HepG2 (cell line): ENCODE data around the gene DIS3L2. TPM values are rescaled to one million over a fixed set of nuclear protein-coding genes. Genes with fewer than 3 reads are reported as not detected.

Experiments used
- DRAP1 ChIP-seq: IDR thresholded peaks from 2 replicates; pipeline ENCODE4 v1.6.1; 2016; ENCODE audit warnings: missing genetic modification reagents, missing compliant biosample characterization
- HNF4A ChIP-seq: sonication (generic); formaldehyde crosslinking; IDR thresholded peaks from 2 replicates; pipeline ENCODE4 v1.4.0; 2020; ENCODE audit warnings: missing genetic modification reagents
- MBD4 ChIP-seq: IDR thresholded peaks from 2 replicates; pipeline ENCODE4 v1.6.1; 2012; ENCODE audit warnings: low read length, inconsistent platforms, borderline replicate concordance
- POLR2AphosphoS5 ChIP-seq: IDR thresholded peaks from 2 replicates; pipeline ENCODE4 v1.6.1; 2012; ENCODE audit warnings: low read depth, low read length
- PREB ChIP-seq: sonication (generic); formaldehyde crosslinking; IDR thresholded peaks from 2 replicates; pipeline ENCODE4 v1.4.0; 2020; ENCODE audit warnings: missing genetic modification reagents
- REL ChIP-seq: sonication (generic); formaldehyde crosslinking; conservative IDR thresholded peaks from 2 replicates; pipeline ENCODE4 v1.8.0; 2022; ENCODE audit warnings: mild to moderate bottlenecking, missing genetic modification reagents, moderate library complexity
- SMC3 ChIP-seq: IDR thresholded peaks from 2 replicates; pipeline ENCODE4 v1.6.1; 2011; ENCODE audit warnings: low read length, improper control_type of control experiment
- SNAPC4 ChIP-seq: sonication (generic); formaldehyde crosslinking; IDR thresholded peaks from 2 replicates; pipeline ENCODE4 v1.4.0; 2020; ENCODE audit warnings: mild to moderate bottlenecking, missing genetic modification reagents
- SUZ12 ChIP-seq: fragments of 150-350 bp; IDR thresholded peaks from 2 replicates; pipeline ENCODE4 v1.6.1; 2014; ENCODE audit warnings: low read depth, low read length
- YY1 ChIP-seq: IDR thresholded peaks from 2 replicates; pipeline ENCODE4 v1.6.1; 2011; ENCODE audit warnings: low read length, low read depth, moderate library complexity, mild to moderate bottlenecking; ENCODE audit not compliant: insufficient read depth, insufficient replicate concordance
- ZBTB42 ChIP-seq: sonication (generic); formaldehyde crosslinking; IDR thresholded peaks from 2 replicates; pipeline ENCODE4 v1.5.0; 2020; ENCODE audit warnings: mild to moderate bottlenecking, missing genetic modification reagents
- ZNF17 ChIP-seq: sonication (generic); formaldehyde crosslinking; IDR thresholded peaks from 2 replicates; pipeline ENCODE4 v1.5.0; 2020; ENCODE audit warnings: mild to moderate bottlenecking, missing genetic modification reagents
- ZNF569 ChIP-seq: sonication (generic); formaldehyde crosslinking; IDR thresholded peaks from 2 replicates; pipeline ENCODE4 v1.5.0; 2020; ENCODE audit warnings: mild to moderate bottlenecking, missing genetic modification reagents, moderate library complexity, borderline replicate concordance
- ZNF598 ChIP-seq: sonication (generic); formaldehyde crosslinking; IDR thresholded peaks from 2 replicates; pipeline ENCODE4 v1.5.1; 2020; ENCODE audit warnings: mild to moderate bottlenecking, missing genetic modification reagents, borderline replicate concordance
- ZNF644 ChIP-seq: IDR thresholded peaks from 2 replicates; pipeline ENCODE4 v1.6.1; 2016; ENCODE audit warnings: low read depth
- ZNF687 ChIP-seq: sonication (generic); formaldehyde crosslinking; IDR thresholded peaks from 2 replicates; pipeline ENCODE4 v1.5.1; 2020; ENCODE audit warnings: mild to moderate bottlenecking, missing genetic modification reagents, moderate library complexity
- ZNF740 ChIP-seq: sonication (generic); formaldehyde crosslinking; IDR thresholded peaks from 2 replicates; pipeline ENCODE4 v1.4.0; 2020; ENCODE audit warnings: missing genetic modification reagents
- polyA plus RNA-seq, 8 experiments: library from polyadenylated mRNA; depleted of rRNA in 3 of 8; stranded (reverse) in 7 of 8; unstranded in 1 of 8; fragments of >200 nt; fragmentation: Illumina TruSeq in 4 of 8; extraction: Trizol in 4 of 8; gene quantifications; 2 replicates each; pipeline versions ENCODE4 v1.2.1 to v1.2.3, GENCODE V29; 2011 to 2016; ENCODE audit warnings: low read depth in 4 of 8, missing spikeins in 1 of 8, mixed read lengths in 1 of 8; ENCODE audit not compliant: insufficient read depth in 1 of 8
- total RNA-seq, 5 experiments: library from RNA; depleted of rRNA; stranded (reverse); fragments of >200 nt; fragmentation: Illumina TruSeq; extraction: Trizol; gene quantifications; 2 replicates each; pipeline ENCODE4 v1.2.3, GENCODE V29; 2016; ENCODE audit warnings: low read depth in 1 of 5

Gene DIS3L2
- total and polyA plus RNA-seq, 2 of the 13 experiments (the other 11 are each of a cell fraction or from before 2014, with no cell fraction given) = 7.0 to 23.9 TPM

GRCh38 chr2:231961349-231962166 is at the start of gene DIS3L2 (continued):
- TF ChIP-seq ZNF687 (CRISPR knock-in tag) = peak; percentile 99
- peak; percentile 75; the same call in 1 of the 2 replicates for TF ChIP-seq ZNF598 (CRISPR knock-in tag)
- TF ChIP-seq ZNF17 (CRISPR knock-in tag) = peak; percentile 89
- TF ChIP-seq SUZ12 = no peak
- TF ChIP-seq REL = 0 out of 2 replicates have a peak, but pooled peaks have one; percentile 46
- peak; percentile 21; the same call in 1 of the 2 replicates for TF ChIP-seq HNF4A (CRISPR knock-in tag)
- TF ChIP-seq SMC3 = no peak
- peak; percentile 49; the same call in 1 of the 2 replicates for TF ChIP-seq PREB (CRISPR knock-in tag)
- peak; percentile 80 for TF ChIP-seq YY1
- TF ChIP-seq ZNF740 (CRISPR knock-in tag) = 0 out of 2 replicates have a peak, but pooled peaks have one; percentile 50
- peak; percentile 70; the same call in 1 of the 2 replicates for TF ChIP-seq DRAP1 (CRISPR knock-in tag)
- TF ChIP-seq ZBTB42 = no peak; the same call in 1 of the 2 replicates
- no peak for TF ChIP-seq ZNF644 (CRISPR knock-in tag)
- TF ChIP-seq SNAPC4 = peak; percentile 26; the same call in 1 of the 2 replicates
- peak; percentile 76 for TF ChIP-seq POLR2AphosphoS5
- TF ChIP-seq ZNF569 (CRISPR knock-in tag) = peak; percentile 94; the same call in 1 of the 2 replicates
- TF ChIP-seq MBD4 = no peak
